HFF-Myc (cell line): ENCODE results near the gene ATP6V0E1.
"Not testable (repeated sequence)": the region's sequence is repeated elsewhere in the genome, so short reads cannot be mapped to it uniquely, and the experiment has no call there.

Experiments
- DNase-seq: peaks from one replicate; pipeline ENCODE4 v3.0.0-alpha.2; 2011; ENCODE audit warnings: low read depth; ENCODE audit errors: extremely low read depth
- H3K4me3 ChIP-seq: replicated peaks from 2 replicates; pipeline ENCODE4 v1.5.1; 2011; ENCODE audit warnings: low read depth, mild to moderate bottlenecking, control low read depth, low read length
- CTCF ChIP-seq: IDR thresholded peaks from 2 replicates; pipeline ENCODE4 v1.5.1; 2012; ENCODE audit warnings: mild to moderate bottlenecking, low read depth, low read length, control low read depth; ENCODE audit errors: missing control alignments

ATP6V0E1 gene

GRCh38 chr5:173018358-173018757 is 34.8 kb downstream of the ATP6V0E1 start:
- TF ChIP-seq CTCF, result no peak
- no peak for DNase-seq
- no peak overlapping the region for H3K4me3 ChIP-seq

- no peak overlapping the region for H3K4me3 ChIP-seq
- TF ChIP-seq CTCF, result no peak
- DNase-seq, result no peak
Observed at GRCh38 chr5:173020154-173020581, 36.6 kb downstream of the ATP6V0E1 start.

- no peak for TF ChIP-seq CTCF
- no peak for DNase-seq
- no peak overlapping the region for H3K4me3 ChIP-seq
Observed at GRCh38 chr5:173020643-173021042, 37.1 kb downstream of the ATP6V0E1 start.

- TF ChIP-seq CTCF, result no peak
- no peak overlapping the region for H3K4me3 ChIP-seq
- no peak for DNase-seq
Observed at GRCh38 chr5:173025651-173026050, 42.1 kb downstream of the ATP6V0E1 start.

GRCh38 chr5:173027905-173028304 is 44.3 kb downstream of the ATP6V0E1 start:
- no peak overlapping the region for H3K4me3 ChIP-seq
- DNase-seq, result no peak
- no peak for TF ChIP-seq CTCF

- TF ChIP-seq CTCF, result no peak
- no peak overlapping the region for H3K4me3 ChIP-seq
Observed at GRCh38 chr5:173028811-173029327, 45.3 kb downstream of the ATP6V0E1 start.

GRCh38 chr5:173029499-173029921 is 45.9 kb downstream of the ATP6V0E1 start:
- no peak overlapping the region for H3K4me3 ChIP-seq
- DNase-seq, result no peak

More at GRCh38 chr5:173028811-173029327, 45.3 kb downstream of the ATP6V0E1 start:
- no peak for DNase-seq

GRCh38 chr5:173032096-173032495 is 48.5 kb downstream of the ATP6V0E1 start:
- not testable (repeated sequence) for DNase-seq, H3K4me3 ChIP-seq

More at GRCh38 chr5:173029499-173029921, 45.9 kb downstream of the ATP6V0E1 start:
- no peak for TF ChIP-seq CTCF
